ENCODE results near the gene IGF1R.

The IGF1R gene

GRCh38 chr15:98844261-98844660, 195.9 kb downstream of the IGF1R start:
- peak overlapping the region; percentile 82 for H3K27ac ChIP-seq
- TF ChIP-seq CTCF (IDR thresholded peaks at IDR 0.05): no peak
- H3K9me3 ChIP-seq: no peaks in the 10 kb centered on the region
- no peaks in the 10 kb centered on the region for H3K27me3 ChIP-seq
- no peaks in the 10 kb centered on the region for H3K36me3 ChIP-seq
- peak overlapping the region in 1 of 2 experiments; percentile 16 for H3K4me3 ChIP-seq (ENCODE audit: low read depth in 1 of 2, low read length in 1 of 2)
- H3K4me1 ChIP-seq (ENCODE audit: control insufficient read depth in 1 of 2, insufficient read depth in 1 of 2, low read depth in 1 of 2, low read length in 1 of 2): peaks cover 48 to 54% of the 10 kb centered on the region in 2 experiments

GRCh38 chr15:98845138-98845884, 197.0 kb downstream of the IGF1R start:
- H3K27me3 ChIP-seq: no peaks in the 10 kb centered on the region
- H3K36me3 ChIP-seq: no peaks in the 10 kb centered on the region
- H3K9me3 ChIP-seq: no peaks in the 10 kb centered on the region
- H3K4me3 ChIP-seq (ENCODE audit: low read depth in 1 of 2, low read length in 1 of 2): peak overlapping the region; percentile 16 to 24
- peak overlapping the region; percentile 82 for H3K27ac ChIP-seq
- peaks cover 53 to 57% of the 10 kb centered on the region in 2 experiments for H3K4me1 ChIP-seq (ENCODE audit: control insufficient read depth in 1 of 2, insufficient read depth in 1 of 2, low read depth in 1 of 2, low read length in 1 of 2)
- no peak for TF ChIP-seq CTCF (IDR thresholded peaks at IDR 0.05)

- Histone ChIP-seq H3K4me3 (ENCODE audit: low read depth in 1 of 2, low read length in 1 of 2) (peak overlapping the region; percentile 76 to 83), H3K36me3 (no peaks in the 10 kb centered on the region), H3K27ac (peak overlapping the region; percentile 93), H3K9me3 (no peaks in the 10 kb centered on the region), H3K27me3 (no peaks in the 10 kb centered on the region), H3K4me1 (ENCODE audit: control insufficient read depth in 1 of 2, insufficient read depth in 1 of 2, low read depth in 1 of 2, low read length in 1 of 2) (peaks cover 56 to 57% of the 10 kb centered on the region in 2 experiments)
- TF ChIP-seq CTCF (IDR thresholded peaks at IDR 0.05): peak; percentile 88
These were observed 202.7 kb downstream of the IGF1R start for GRCh38 chr15:98850961-98851572.

- H3K4me1 ChIP-seq (ENCODE audit: control insufficient read depth in 1 of 2, insufficient read depth in 1 of 2, low read depth in 1 of 2, low read length in 1 of 2): peaks cover 61 to 73% of the 10 kb centered on the region in 2 experiments
- peak overlapping the region; percentile 76 to 83 for H3K4me3 ChIP-seq (ENCODE audit: low read depth in 1 of 2, low read length in 1 of 2)
- no peak for TF ChIP-seq CTCF (IDR thresholded peaks at IDR 0.05)
These were observed 204.8 kb downstream of the IGF1R start for GRCh38 chr15:98853161-98853560.

GRCh38 chr15:98853617-98854420, 205.5 kb downstream of the IGF1R start:
- TF ChIP-seq CTCF (IDR thresholded peaks at IDR 0.05): no peak
- no peaks in the 10 kb centered on the region for H3K36me3 ChIP-seq
- H3K4me1 ChIP-seq (ENCODE audit: control insufficient read depth in 1 of 2, insufficient read depth in 1 of 2, low read depth in 1 of 2, low read length in 1 of 2): peaks cover 68 to 80% of the 10 kb centered on the region in 2 experiments
- peak overlapping the region; percentile 93 for H3K27ac ChIP-seq
- H3K4me3 ChIP-seq (ENCODE audit: low read depth in 1 of 2, low read length in 1 of 2): peak overlapping the region; percentile 76 to 83
- H3K9me3 ChIP-seq: no peaks in the 10 kb centered on the region
- H3K27me3 ChIP-seq: no peaks in the 10 kb centered on the region

More at GRCh38 chr15:98853161-98853560, 204.8 kb downstream of the IGF1R start:
- H3K9me3 ChIP-seq: no peaks in the 10 kb centered on the region
- peak overlapping the region; percentile 93 for H3K27ac ChIP-seq
- no peaks in the 10 kb centered on the region for H3K36me3 ChIP-seq
- H3K27me3 ChIP-seq: no peaks in the 10 kb centered on the region

Measured in neutrophil (primary cell).